ENCODE data around the gene MEAK7.

MEAK7 gene

GRCh38 chr16:84511180-84511800, 6.8 kb upstream of the MEAK7 start:
- peak; percentile 67 to 77 (median 71) for DNase-seq

- DNase-seq = no peak
Observed at GRCh38 chr16:84509032-84509950, 4.8 kb upstream of the MEAK7 start.

GRCh38 chr16:84508502-84508901, 4.0 kb upstream of the MEAK7 start:
- no peak for DNase-seq

GRCh38 chr16:84507011-84507982, 2.8 kb upstream of the MEAK7 start:
- DNase-seq = peak in 1 of 4 experiments; percentile 7

- DNase-seq = no peak
Observed at GRCh38 chr16:84505249-84506187, 1.1 kb upstream of the MEAK7 start.

- DNase-seq = no peak
Observed at GRCh38 chr16:84503751-84504395, 586 bp downstream of the MEAK7 start.

GRCh38 chr16:84502581-84502980, 1.9 kb downstream of the MEAK7 start:
- no peak for DNase-seq

GRCh38 chr16:84502075-84502474, 2.4 kb downstream of the MEAK7 start:
- DNase-seq = no peak

GRCh38 chr16:84501077-84501735, 3.3 kb downstream of the MEAK7 start:
- DNase-seq = no peak

- no peak for DNase-seq
Observed at GRCh38 chr16:84500531-84500930, 3.9 kb downstream of the MEAK7 start.

GRCh38 chr16:84499638-84500037, 4.8 kb downstream of the MEAK7 start:
- DNase-seq = no peak

- no peak for DNase-seq
Observed at GRCh38 chr16:84498859-84499620, 5.4 kb downstream of the MEAK7 start.

GRCh38 chr16:84498223-84498610, 6.2 kb downstream of the MEAK7 start:
- no peak for DNase-seq

GRCh38 chr16:84497418-84498222, 6.8 kb downstream of the MEAK7 start:
- no peak for DNase-seq

- no peak for DNase-seq
Observed at GRCh38 chr16:84496991-84497390, 7.5 kb downstream of the MEAK7 start.

- no peak for DNase-seq
Observed at GRCh38 chr16:84495506-84495905, 9.0 kb downstream of the MEAK7 start.

- no peak for DNase-seq
Observed at GRCh38 chr16:84489131-84489530, 15.3 kb downstream of the MEAK7 start.

GRCh38 chr16:84487358-84487757, 17.1 kb downstream of the MEAK7 start:
- no peak for DNase-seq
